GM12878 (cell line): ENCODE measurements around the gene AMBP. TPM values are rescaled to one million over a fixed set of nuclear protein-coding genes. Genes with fewer than 3 reads are reported as not detected.

Experiments
- ATAC-seq: fragments of 200-7000 bp; cut with Tn5 transposase; 3 replicates; pipeline ENCODE4 v1.9.1; 2020; ENCODE audit warnings: mild to moderate bottlenecking, moderate library complexity
- BruUV-seq: library from RNA; stranded (reverse); fragments of 400-500 nt; replicated peaks from 2 replicates; lab custom pipeline; 2021; lab: Mats Ljungman, UMichigan
- CTCF ChIA-PET: fragments of 300-600 bp; sonication (Branson Sonifier 250); formaldehyde crosslinking; extraction: SDS; loops from one replicate; lab custom pipeline; 2021; ENCODE audit warnings: inconsistent platforms; lab: Yijun Ruan, JAX
- POLR2A ChIA-PET: fragments of 350-600 bp; formaldehyde crosslinking; extraction: SDS; loops from one replicate; lab custom pipeline; 2021; ENCODE audit warnings: inconsistent platforms; lab: Charles Lee
- RAD21 ChIA-PET: fragments of 300-600 bp; sonication (Branson Sonifier 250); formaldehyde crosslinking; loops from one replicate; lab custom pipeline; 2023; ENCODE audit warnings: antibody characterized with exemption; ENCODE audit not compliant: unreplicated experiment; lab: Charles Lee
- SMC1A ChIA-PET: fragments of 300-600 bp; sonication (Branson Sonifier 250); formaldehyde crosslinking; loops from one replicate; lab custom pipeline; 2023; ENCODE audit not compliant: unreplicated experiment, uncharacterized antibody; lab: Charles Lee
- DNase-seq: peaks from one replicate; pipeline ENCODE4 v3.0.0-alpha.2; 2011; ENCODE audit warnings: low read depth, low spot score
- FAIRE-seq: peaks from 3 replicates; lab custom pipeline; 2011; peaks lifted over from hg19 to GRCh38; lab: Jason Lieb, UNC
- H2AFZ ChIP-seq: 2 replicates; pipeline ENCODE4 v1.6.0; 2011; ENCODE audit warnings: low read depth, low read length, control low read depth; ENCODE audit not compliant: control insufficient read depth
- H3K27ac ChIP-seq: 2 replicates; pipeline ENCODE4 v1.5.1; 2011; ENCODE audit warnings: control low read depth; ENCODE audit not compliant: control insufficient read depth, insufficient read depth
- H3K27me3 ChIP-seq, 2 experiments: replicated peaks in 1 of 2; 2 replicates each; pipeline versions ENCODE4 v1.6.0 to v1.6.1; 2011; ENCODE audit warnings: low read length in 1 of 2; ENCODE audit not compliant: control insufficient read depth in 2 of 2, insufficient read depth in 2 of 2
- H3K36me3 ChIP-seq, 2 experiments: 2 replicates each; pipeline ENCODE4 v1.5.1; 2011; ENCODE audit warnings: low read length in 1 of 2; ENCODE audit not compliant: control insufficient read depth in 2 of 2, insufficient read depth in 2 of 2
- H3K4me1 ChIP-seq: 2 replicates; pipeline ENCODE4 v1.6.1; 2011; ENCODE audit warnings: mild to moderate bottlenecking, low read length, moderate library complexity, mixed read lengths; ENCODE audit not compliant: control insufficient read depth, insufficient read depth
- H3K4me2 ChIP-seq: 2 replicates; pipeline ENCODE4 v1.6.0; 2011; ENCODE audit warnings: control low read depth; ENCODE audit not compliant: control insufficient read depth, insufficient read depth
- H3K4me3 ChIP-seq: fragments of 200-600 bp; sonication (generic); 2 replicates; pipeline ENCODE4 v1.5.1; 2016
- H3K79me2 ChIP-seq: 2 replicates; pipeline ENCODE4 v1.6.0; 2011; ENCODE audit warnings: low read length; ENCODE audit not compliant: control insufficient read depth, insufficient read depth
- H3K9ac ChIP-seq: 2 replicates; pipeline ENCODE4 v1.8.0; 2011; ENCODE audit warnings: low read length, control low read depth, mixed read lengths; ENCODE audit not compliant: control insufficient read depth, insufficient read depth
- H3K9me3 ChIP-seq: replicated peaks from 3 replicates; pipeline ENCODE4 v1.5.1; 2011; ENCODE audit warnings: mild to moderate bottlenecking, low read length; ENCODE audit not compliant: control insufficient read depth, insufficient read depth
- H4K20me1 ChIP-seq: 2 replicates; pipeline ENCODE4 v1.6.0; 2011; ENCODE audit not compliant: control insufficient read depth, insufficient read depth
- BCL11A ChIP-seq: IDR thresholded peaks from 2 replicates; pipeline ENCODE4 v1.6.1; 2011; ENCODE audit warnings: low read depth, low read length
- CREB1 ChIP-seq: IDR thresholded peaks from 2 replicates; pipeline ENCODE4 v1.6.1; 2012; ENCODE audit warnings: low read depth, mild to moderate bottlenecking, inconsistent platforms
- CTCF ChIP-seq, 3 experiments: IDR thresholded peaks in 2 of 3; conservative IDR thresholded peaks in 1 of 3; 2 replicates each; pipeline ENCODE4 v1.5.1; 2011; ENCODE audit warnings: low read depth in 3 of 3, low read length in 3 of 3, mild to moderate bottlenecking in 3 of 3, control low read depth in 2 of 3, moderate library complexity in 2 of 3, inconsistent platforms in 1 of 3, mixed read lengths in 1 of 3; ENCODE audit not compliant: control insufficient read depth in 2 of 3, insufficient read depth in 1 of 3; ENCODE audit errors: extremely low read depth in 1 of 3
- KLF5 ChIP-seq: fragments of 450-650 bp; IDR thresholded peaks from 2 replicates; pipeline ENCODE4 v1.6.1; 2014; ENCODE audit warnings: mild to moderate bottlenecking; ENCODE audit not compliant: partially characterized antibody
- MEF2B ChIP-seq: fragments of 450-650 bp; IDR thresholded peaks from 2 replicates; pipeline ENCODE4 v1.6.1; 2018; ENCODE audit warnings: mild to moderate bottlenecking, moderate library complexity; ENCODE audit not compliant: partially characterized antibody, poor library complexity, severe bottlenecking
- MTA3 ChIP-seq: IDR thresholded peaks from 2 replicates; pipeline ENCODE4 v1.6.1; 2012; ENCODE audit warnings: low read length, inconsistent platforms, borderline replicate concordance
- RAD51 ChIP-seq: fragments of 450-650 bp; IDR thresholded peaks from 2 replicates; pipeline ENCODE4 v1.6.1; 2016; ENCODE audit warnings: moderate library complexity, mild to moderate bottlenecking, inconsistent platforms
- SP1 ChIP-seq: IDR thresholded peaks from one replicate; pipeline ENCODE4 v1.6.1; 2011; ENCODE audit warnings: low read depth, low read length
- WGBS: methylation state at CpG from one replicate; pipeline ENCODE4 v1.1.6; 2016; ENCODE audit warnings: low lambda C conversion rate; ENCODE audit not compliant: insufficient replicate concordance, insufficient coverage; ENCODE audit errors: missing lambda C conversion rate; 5-methylcytosine and 5-hydroxymethylcytosine counted together
- in situ Hi-C: fragments of 300-500 bp; cut with MboI; formaldehyde crosslinking; loops from 9 replicates; pipeline ENCODE4 v1.14.3; 2018; ENCODE audit warnings: mixed read lengths
- intact Hi-C: fragments of 100-400 bp; cut with micrococcal nuclease; formaldehyde crosslinking; loops from one replicate; pipeline ENCODE4 v1.14.2; 2022; ENCODE audit not compliant: unreplicated experiment
- polyA plus RNA-seq, 11 experiments: library from polyadenylated mRNA; depleted of rRNA in 4 of 11; unstranded in 6 of 11; stranded (reverse) in 5 of 11; fragments of >200 nt; fragmentation: Nextera tagmentation in 4 of 11; fragmentation: Illumina TruSeq in 1 of 11; extraction: Ambion mirVana in 4 of 11; extraction: Trizol in 1 of 11; gene quantifications; 1 replicate in 1 of 11; 2 replicates in 10 of 11; pipeline versions ENCODE4 v1.2.1 to v1.2.3, GENCODE V29; 2011 to 2016; ENCODE audit warnings: inconsistent platforms in 2 of 11, missing spikeins in 2 of 11, low read depth in 1 of 11
- total RNA-seq, 4 experiments: library from RNA; depleted of rRNA in 3 of 4; stranded (reverse); fragments of >200 nt in 3 of 4; fragmentation: Illumina TruSeq in 1 of 4; extraction: Trizol in 1 of 4; gene quantifications; 2 replicates each; pipeline versions ENCODE4 v1.2.1 to v1.2.3, GENCODE V29; 2013 to 2021

Gene AMBP
- total and polyA plus RNA-seq, 10 of the 15 experiments (the other 5 are each of a cell fraction or from before 2014, with no cell fraction given), result 0.11 to 2.3 (median 0.18) TPM; not detected in 7

DNA sequence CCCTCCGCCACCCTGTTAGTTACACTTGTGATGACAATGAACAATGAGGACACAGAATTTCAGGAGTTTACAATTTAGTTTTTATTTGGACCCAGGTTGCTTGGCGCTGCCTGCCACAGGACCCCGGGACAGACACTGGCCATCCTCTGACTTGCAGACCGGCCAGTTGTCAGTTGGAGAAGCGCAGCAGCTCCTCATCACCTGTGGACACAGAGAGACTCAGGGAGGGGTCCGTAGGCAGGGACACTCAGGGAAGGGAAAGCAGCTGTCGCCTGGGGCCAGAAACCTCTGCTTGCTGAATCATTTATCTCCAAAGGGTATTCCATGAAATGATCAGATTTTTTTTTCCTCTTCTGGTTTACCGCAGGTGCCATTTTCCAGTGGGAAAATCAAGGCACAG is 18.0 kb downstream of the AMBP start:
- no peak for ATAC-seq
- no peak overlapping the region for H3K27ac ChIP-seq
- POLR2A ChIA-PET, result no interaction called here
- no peaks in the 10 kb centered on the region for H3K9me3 ChIP-seq
- no peak overlapping the region for H3K4me2 ChIP-seq
- H4K20me1 ChIP-seq, result no peaks in the 10 kb centered on the region
- RAD21 ChIA-PET, result no interaction called here
- in situ Hi-C loops (no loop called here), intact Hi-C loops (no loop called here)
- 41% methylated on average over 8 of the region's 8 CpGs for WGBS
- DNase-seq, result no peak
- SMC1A ChIA-PET, result no interaction called here
- BruUV-seq, result no TSS peak
- no peak overlapping the region for H2AFZ ChIP-seq
- H3K9ac ChIP-seq, result no peak overlapping the region
- no peak for FAIRE-seq
- H3K4me1 ChIP-seq, result no peaks in the 10 kb centered on the region
- CTCF ChIA-PET, result interaction anchor here (0.7 kb wide), 1 partner anchor 13 kb away, joined by 3 read pairs; no protein-coding TSS in a partner anchor
- TF ChIP-seq KLF5 (no peak), MEF2B (no peak), RAD51 (no peak)
- no peaks in the 10 kb centered on the region for H3K36me3 ChIP-seq
- no peaks in the 10 kb centered on the region for H3K27me3 ChIP-seq
- no peak overlapping the region for H3K4me3 ChIP-seq
- no peaks in the 10 kb centered on the region for H3K79me2 ChIP-seq

DNA sequence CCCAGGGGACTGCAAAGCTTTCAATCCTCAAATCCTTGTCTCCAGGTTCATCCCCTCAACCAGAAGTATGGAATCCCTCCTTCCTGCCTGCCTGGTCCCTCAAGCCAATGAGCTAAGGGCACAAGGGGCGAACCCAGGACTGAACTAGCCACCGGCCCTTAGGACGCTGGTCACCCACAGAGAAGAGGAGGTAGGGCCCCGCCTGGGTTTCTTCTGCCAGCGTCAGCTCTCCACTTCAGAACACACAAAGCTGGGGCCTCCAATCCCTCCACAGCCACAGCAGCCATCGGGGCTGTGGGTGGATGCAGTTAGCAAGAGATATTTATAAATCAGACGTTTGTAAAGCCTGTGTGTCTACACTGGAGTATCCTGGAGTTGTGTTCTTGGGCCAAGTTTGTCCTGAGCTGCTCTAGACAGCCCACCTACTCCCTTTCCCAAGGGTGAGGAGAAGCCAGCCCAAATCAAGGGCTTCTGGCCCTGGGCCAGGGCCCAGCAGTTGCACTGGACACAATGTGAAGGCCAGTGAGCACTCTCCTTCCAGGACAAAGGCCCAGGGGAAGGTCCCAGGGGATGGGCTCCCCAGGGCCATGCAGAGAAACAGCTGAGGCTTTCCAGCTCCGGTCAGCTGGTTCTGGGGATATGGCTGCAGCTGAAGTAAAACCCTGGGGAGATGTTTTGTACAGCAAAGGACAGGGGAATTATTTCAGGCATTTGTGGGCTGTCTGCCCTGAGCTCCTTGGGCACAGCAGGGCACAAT is 18.9 kb downstream of the AMBP start:
- H3K4me1 ChIP-seq, result no peaks in the 10 kb centered on the region
- SMC1A ChIA-PET, result no interaction called here
- CTCF ChIA-PET, result no interaction called here
- H3K27ac ChIP-seq, result no peak overlapping the region
- no peaks in the 10 kb centered on the region for H3K9me3 ChIP-seq
- WGBS, result 36% methylated on average over 8 of the region's 8 CpGs
- intact Hi-C loops (no loop called here), in situ Hi-C loops (no loop called here)
- no peaks in the 10 kb centered on the region for H3K27me3 ChIP-seq
- no peaks in the 10 kb centered on the region for H3K36me3 ChIP-seq
- POLR2A ChIA-PET, result no interaction called here
- H4K20me1 ChIP-seq, result no peaks in the 10 kb centered on the region
- H3K4me3 ChIP-seq, result no peak overlapping the region
- H3K79me2 ChIP-seq, result no peaks in the 10 kb centered on the region
- RAD21 ChIA-PET, result no interaction called here
- FAIRE-seq, result no peak
- no peak for TF ChIP-seq CTCF (IDR thresholded peaks at IDR 0.05 in 2 of 3, conservative IDR thresholded peaks at IDR 0.05 in 1 of 3; ENCODE audit: control insufficient read depth in 2 of 3, extremely low read depth in 1 of 3, insufficient read depth in 1 of 3, low read depth in 3 of 3, low read length in 3 of 3)
- TF ChIP-seq RAD51, result no peak
- TF ChIP-seq MTA3, result no peak
- TF ChIP-seq CREB1, result no peak
- no peak for TF ChIP-seq BCL11A
- no peak for TF ChIP-seq SP1
- peak; percentile 39 for TF ChIP-seq MEF2B
- no peak overlapping the region for H3K4me2 ChIP-seq
- no peak for ATAC-seq
- DNase-seq, result no peak
- no peak overlapping the region for H3K9ac ChIP-seq
- H2AFZ ChIP-seq, result no peak overlapping the region
- BruUV-seq, result no TSS peak
